Osteoblast (primary cell): ENCODE results near the gene KCNQ1. TPM values are rescaled to one million over a fixed set of nuclear protein-coding genes. Genes with fewer than 3 reads are reported as not detected.

Experiments used
- DNase-seq: peaks from one replicate; pipeline ENCODE4 v3.0.0; 2011; ENCODE audit warnings: low spot score, mixed read lengths; ENCODE audit not compliant: insufficient read length; ENCODE audit errors: missing footprints
- H2AFZ ChIP-seq: 2 replicates; pipeline ENCODE4 v1.6.0; 2011; ENCODE audit warnings: mild to moderate bottlenecking, low read length
- H3K27ac ChIP-seq: 2 replicates; pipeline ENCODE4 v1.5.1; 2011; ENCODE audit warnings: mild to moderate bottlenecking, low read depth, low read length, moderate library complexity
- H3K27me3 ChIP-seq: 2 replicates; pipeline ENCODE4 v1.6.0; 2012; ENCODE audit warnings: mild to moderate bottlenecking, control low read depth, inconsistent platforms, low read length, moderate library complexity; ENCODE audit not compliant: insufficient read depth
- H3K36me3 ChIP-seq: 2 replicates; pipeline ENCODE4 v1.5.1; 2011; ENCODE audit warnings: mild to moderate bottlenecking, low read length, control low read depth, moderate library complexity; ENCODE audit not compliant: insufficient read depth
- H3K4me1 ChIP-seq: 2 replicates; pipeline ENCODE4 v1.5.1; 2011; ENCODE audit warnings: mild to moderate bottlenecking, low read length, control low read depth, moderate library complexity; ENCODE audit not compliant: insufficient read depth
- H3K4me2 ChIP-seq: 2 replicates; pipeline ENCODE4 v1.6.0; 2011; ENCODE audit warnings: mild to moderate bottlenecking, low read length; ENCODE audit not compliant: insufficient read depth
- H3K4me3 ChIP-seq: fragments of 200-600 bp; sonication (generic); 3 replicates; pipeline ENCODE4 v1.5.1; 2012; ENCODE audit warnings: mild to moderate bottlenecking, low read length, inconsistent platforms; ENCODE audit not compliant: insufficient read depth
- H3K79me2 ChIP-seq: 2 replicates; pipeline ENCODE4 v1.6.0; 2012; ENCODE audit warnings: mild to moderate bottlenecking, low read length, control low read depth, inconsistent platforms; ENCODE audit not compliant: insufficient read depth
- H3K9me3 ChIP-seq: 2 replicates; pipeline ENCODE4 v1.5.1; 2011; ENCODE audit warnings: low read depth, low read length, control low read depth
- H4K20me1 ChIP-seq: 2 replicates; pipeline ENCODE4 v1.6.0; 2012; ENCODE audit warnings: mild to moderate bottlenecking, low read length, control low read depth; ENCODE audit not compliant: insufficient read depth
- CTCF ChIP-seq: IDR thresholded peaks from 2 replicates; pipeline ENCODE4 v1.5.1; 2011; ENCODE audit warnings: mild to moderate bottlenecking, low read depth, low read length, moderate library complexity; ENCODE audit errors: extremely low read depth
- total RNA-seq: library from RNA; depleted of rRNA; stranded (reverse); fragments of >200 nt; gene quantifications from 2 replicates; pipeline ENCODE4 v1.2.3, GENCODE V29; 2012

KCNQ1 gene
- total RNA-seq, 1 donor, result not detected

- Histone ChIP-seq H3K4me3 (no peak overlapping the region), H3K4me2 (no peak overlapping the region), H3K36me3 (no peaks in the 10 kb centered on the region), H3K79me2 (no peaks in the 10 kb centered on the region), H3K4me1 (no peaks in the 10 kb centered on the region), H3K27me3 (no peaks in the 10 kb centered on the region), H3K9me3 (no peaks in the 10 kb centered on the region), H2AFZ (no peak overlapping the region), H4K20me1 (no peaks in the 10 kb centered on the region), H3K27ac (no peak overlapping the region)
- peak; percentile 27 for DNase-seq
- no peak for TF ChIP-seq CTCF
Observed at GRCh38 chr11:2583605-2583958, 138.8 kb downstream of the KCNQ1 start.

- Histone ChIP-seq H3K79me2 (no peaks in the 10 kb centered on the region), H3K9me3 (no peaks in the 10 kb centered on the region), H4K20me1 (no peaks in the 10 kb centered on the region), H3K27me3 (no peaks in the 10 kb centered on the region), H2AFZ (no peak overlapping the region), H3K4me2 (no peak overlapping the region), H3K27ac (no peak overlapping the region), H3K36me3 (no peaks in the 10 kb centered on the region), H3K4me3 (no peak overlapping the region), H3K4me1 (no peaks in the 10 kb centered on the region)
- no peak for TF ChIP-seq CTCF
- peak; percentile 6 for DNase-seq
Observed at GRCh38 chr11:2584434-2584811, 139.6 kb downstream of the KCNQ1 start.

GRCh38 chr11:2584812-2585565 is 140.2 kb downstream of the KCNQ1 start:
- H3K36me3 ChIP-seq, result no peaks in the 10 kb centered on the region
- no peak overlapping the region for H3K4me2 ChIP-seq
- no peak overlapping the region for H3K27ac ChIP-seq
- H2AFZ ChIP-seq, result no peak overlapping the region
- no peak for TF ChIP-seq CTCF
- no peaks in the 10 kb centered on the region for H3K79me2 ChIP-seq
- H3K4me3 ChIP-seq, result no peak overlapping the region
- H3K27me3 ChIP-seq, result no peaks in the 10 kb centered on the region
- no peaks in the 10 kb centered on the region for H4K20me1 ChIP-seq
- DNase-seq, result peak; percentile 76
- H3K4me1 ChIP-seq, result no peaks in the 10 kb centered on the region
- H3K9me3 ChIP-seq, result no peaks in the 10 kb centered on the region

DNA sequence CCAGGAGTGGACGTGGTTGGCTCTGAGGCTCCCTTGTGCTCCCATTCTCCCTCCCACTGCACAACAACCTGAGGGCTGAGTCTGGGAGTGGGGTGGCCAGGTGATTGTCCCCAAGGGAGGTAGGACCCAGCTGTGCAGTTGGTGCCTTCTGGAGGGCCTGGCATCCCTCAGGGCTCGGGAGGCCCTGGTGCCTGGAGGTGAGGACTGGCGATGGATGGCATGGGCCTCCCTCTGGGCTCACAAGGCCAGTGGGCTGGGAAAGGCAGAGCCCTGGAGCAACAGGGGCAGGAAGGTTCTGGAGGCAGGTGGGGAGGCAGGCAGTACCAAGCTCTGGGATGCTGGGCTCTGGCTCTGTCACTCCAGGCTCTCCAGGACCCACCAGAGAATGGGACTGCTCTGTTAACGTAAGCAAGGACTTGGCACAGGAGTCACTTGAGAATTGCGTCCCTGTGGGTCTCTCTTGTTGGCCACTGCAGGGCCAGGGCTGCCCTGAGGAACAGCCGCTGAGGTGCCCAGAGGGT is 140.8 kb downstream of the KCNQ1 start:
- H3K4me1 ChIP-seq, result no peaks in the 10 kb centered on the region
- no peak overlapping the region for H3K27ac ChIP-seq
- no peak overlapping the region for H2AFZ ChIP-seq
- H3K27me3 ChIP-seq, result no peaks in the 10 kb centered on the region
- no peaks in the 10 kb centered on the region for H4K20me1 ChIP-seq
- H3K79me2 ChIP-seq, result no peaks in the 10 kb centered on the region
- H3K36me3 ChIP-seq, result no peaks in the 10 kb centered on the region
- no peak overlapping the region for H3K4me2 ChIP-seq
- no peak for TF ChIP-seq CTCF
- H3K9me3 ChIP-seq, result no peaks in the 10 kb centered on the region
- peak; percentile 82 for DNase-seq
- H3K4me3 ChIP-seq, result no peak overlapping the region
